Hepatocyte (in vitro differentiated cells): ENCODE results near the gene TMEM256. TPM values are rescaled to one million over a fixed set of nuclear protein-coding genes. Genes with fewer than 3 reads are reported as not detected.

ENCODE experiments used
- DNase-seq: peaks from one replicate; pipeline ENCODE4 v3.0.0-alpha.2; 2016; ENCODE audit warnings: low spot score
- H2AFZ ChIP-seq: fragments of 200-600 bp; sonication (generic); 2 replicates; pipeline ENCODE4 v1.6.0; 2016; ENCODE audit warnings: antibody characterized with exemption, mild to moderate bottlenecking
- H3K27ac ChIP-seq: fragments of 200-600 bp; sonication (generic); 2 replicates; pipeline ENCODE4 v1.5.1; 2016; ENCODE audit warnings: mild to moderate bottlenecking
- H3K27me3 ChIP-seq: fragments of 200-600 bp; sonication (generic); 2 replicates; pipeline ENCODE4 v1.6.1; 2016
- H3K36me3 ChIP-seq: fragments of 200-600 bp; sonication (generic); replicated peaks from 2 replicates; pipeline ENCODE4 v1.5.1; 2016; ENCODE audit warnings: low read depth; ENCODE audit not compliant: insufficient read depth
- H3K4me1 ChIP-seq: fragments of 200-600 bp; sonication (generic); 2 replicates; pipeline ENCODE4 v1.5.1; 2016; ENCODE audit warnings: mild to moderate bottlenecking, moderate library complexity; ENCODE audit not compliant: insufficient read depth
- H3K4me2 ChIP-seq: fragments of 200-600 bp; sonication (generic); 2 replicates; pipeline ENCODE4 v1.6.0; 2016
- H3K4me3 ChIP-seq: fragments of 200-600 bp; sonication (generic); 2 replicates; pipeline ENCODE4 v1.5.1; 2016; ENCODE audit warnings: mild to moderate bottlenecking
- H3K79me2 ChIP-seq: fragments of 200-600 bp; sonication (generic); 2 replicates; pipeline ENCODE4 v1.6.0; 2017; ENCODE audit warnings: mild to moderate bottlenecking
- H3K9me2 ChIP-seq: fragments of 200-600 bp; sonication (generic); replicated peaks from 2 replicates; pipeline ENCODE4 v1.6.0; 2017; ENCODE audit warnings: mild to moderate bottlenecking; ENCODE audit not compliant: insufficient read depth
- H3K9me3 ChIP-seq: fragments of 200-600 bp; sonication (generic); 2 replicates; pipeline ENCODE4 v1.5.1; 2016; ENCODE audit warnings: low read depth, mild to moderate bottlenecking
- H4K20me1 ChIP-seq: fragments of 200-600 bp; sonication (generic); 2 replicates; pipeline ENCODE4 v1.6.0; 2016; ENCODE audit warnings: mild to moderate bottlenecking; ENCODE audit not compliant: insufficient read depth, poor library complexity, severe bottlenecking
- EZH2 ChIP-seq: fragments of 200-600 bp; sonication (generic); IDR thresholded peaks from 2 replicates; pipeline ENCODE4 v1.6.1; 2016; ENCODE audit warnings: antibody characterized with exemption, mild to moderate bottlenecking, borderline replicate concordance
- EZH2phosphoT487 ChIP-seq: fragments of 200-600 bp; sonication (generic); IDR thresholded peaks from one replicate; pipeline ENCODE4 v1.6.1; 2018; ENCODE audit warnings: antibody characterized with exemption, mild to moderate bottlenecking, low read depth, moderate library complexity; ENCODE audit not compliant: unreplicated experiment, severe bottlenecking
- WGBS: methylation state at CpG from one replicate; pipeline ENCODE4 v1.1.6; 2016; ENCODE audit warnings: low lambda C conversion rate; ENCODE audit errors: missing lambda C conversion rate; 5-methylcytosine and 5-hydroxymethylcytosine counted together
- polyA plus RNA-seq: library from polyadenylated mRNA; unstranded; fragments of >200 nt; fragmentation: Nextera tagmentation; extraction: Ambion mirVana; gene quantifications from 2 replicates; pipeline ENCODE4 v1.2.1, GENCODE V29; 2016
- total RNA-seq: library from RNA; depleted of rRNA; stranded (reverse); fragments of >200 nt; gene quantifications from 2 replicates; pipeline ENCODE4 v1.2.3, GENCODE V29; 2014
- TF ChIP-seq, protein P1 (sequence below): fragments of 200-600 bp; sonication (generic); IDR thresholded peaks from 2 replicates; pipeline ENCODE4 v1.5.1; 2016; ENCODE audit warnings: antibody characterized with exemption, mild to moderate bottlenecking; ENCODE audit not compliant: poor library complexity

TMEM256 gene
- total and polyA plus RNA-seq, 2 experiments from 2014 or later, result 105 to 118 TPM

DNA sequence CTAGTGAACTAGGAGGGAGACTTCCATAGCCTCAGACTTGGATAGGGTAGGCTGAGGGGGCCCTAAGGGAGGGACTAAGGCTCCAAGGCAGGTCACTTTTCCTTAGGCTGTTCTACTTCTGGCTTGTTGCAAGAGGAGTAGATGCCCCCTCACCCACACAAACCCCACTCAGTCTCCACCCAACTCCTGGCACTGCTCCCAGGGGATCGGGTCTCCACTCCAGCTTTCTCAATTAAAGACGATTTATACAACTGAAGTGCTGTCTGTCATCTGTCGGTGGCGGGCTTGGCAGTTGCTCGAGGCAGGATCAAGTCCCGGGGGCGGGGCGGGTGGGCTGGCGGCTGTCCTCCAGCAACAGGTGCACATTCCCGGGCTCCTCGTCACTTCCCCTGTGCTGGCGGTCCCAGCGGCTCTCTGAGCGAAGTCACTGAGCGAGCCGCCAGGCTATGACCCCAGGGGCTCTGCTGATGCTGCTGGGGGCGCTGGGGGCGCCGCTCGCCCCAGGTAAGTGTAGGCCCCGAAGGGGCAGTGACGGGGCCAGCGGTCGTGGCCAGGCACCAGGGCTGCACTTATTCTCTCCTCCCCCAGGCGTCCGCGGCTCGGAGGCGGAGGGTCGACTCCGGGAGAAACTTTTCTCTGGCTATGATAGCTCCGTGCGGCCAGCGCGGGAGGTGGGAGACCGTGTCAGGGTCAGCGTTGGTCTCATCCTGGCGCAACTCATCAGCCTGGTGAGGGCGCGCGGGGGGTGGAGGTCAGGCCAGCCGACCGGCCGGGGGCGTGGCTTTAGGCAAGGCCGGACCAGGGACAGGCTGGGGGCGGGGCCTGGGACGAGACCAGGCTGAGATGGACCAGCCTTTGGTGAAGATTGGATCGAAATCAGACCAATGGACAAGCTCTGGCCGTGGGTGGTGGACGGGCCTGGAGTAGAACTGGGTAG lies 41.1 kb upstream of the TMEM256 start, which contains the start of gene CHRNB1:
TSS of gene CHRNB1 (plus strand) at position 380 of the 937 bp plus-strand sequence. CDS start at position 447, 67 bp downstream.
- WGBS, result 8% methylated on average over 41 of the region's 51 CpGs
- peak within 1 kb of the TSS; percentile 55 for H3K4me3 ChIP-seq
- H3K27ac ChIP-seq, result peak within 1 kb of the TSS; percentile 80
- TF ChIP-seq EZH2, result peak; percentile 34
- TF ChIP-seq EZH2phosphoT487, result no peak
- DNase-seq, result peak; percentile 85
- H2AFZ ChIP-seq, result peak within 1 kb of the TSS; percentile 93
- peaks cover 16% of the 10 kb centered on the region for H3K4me1 ChIP-seq
- H3K79me2 ChIP-seq, result no peaks in the 10 kb centered on the region
- H3K4me2 ChIP-seq, result peak within 1 kb of the TSS; percentile 95
- no peaks in the 10 kb centered on the region for H3K9me2 ChIP-seq
- no peaks in the 10 kb centered on the region for H4K20me1 ChIP-seq
- H3K27me3 ChIP-seq, result peaks cover 11% of the 10 kb centered on the region
- no peaks in the 10 kb centered on the region for H3K9me3 ChIP-seq
- H3K36me3 ChIP-seq, result no peaks in the 10 kb centered on the region

DNA sequence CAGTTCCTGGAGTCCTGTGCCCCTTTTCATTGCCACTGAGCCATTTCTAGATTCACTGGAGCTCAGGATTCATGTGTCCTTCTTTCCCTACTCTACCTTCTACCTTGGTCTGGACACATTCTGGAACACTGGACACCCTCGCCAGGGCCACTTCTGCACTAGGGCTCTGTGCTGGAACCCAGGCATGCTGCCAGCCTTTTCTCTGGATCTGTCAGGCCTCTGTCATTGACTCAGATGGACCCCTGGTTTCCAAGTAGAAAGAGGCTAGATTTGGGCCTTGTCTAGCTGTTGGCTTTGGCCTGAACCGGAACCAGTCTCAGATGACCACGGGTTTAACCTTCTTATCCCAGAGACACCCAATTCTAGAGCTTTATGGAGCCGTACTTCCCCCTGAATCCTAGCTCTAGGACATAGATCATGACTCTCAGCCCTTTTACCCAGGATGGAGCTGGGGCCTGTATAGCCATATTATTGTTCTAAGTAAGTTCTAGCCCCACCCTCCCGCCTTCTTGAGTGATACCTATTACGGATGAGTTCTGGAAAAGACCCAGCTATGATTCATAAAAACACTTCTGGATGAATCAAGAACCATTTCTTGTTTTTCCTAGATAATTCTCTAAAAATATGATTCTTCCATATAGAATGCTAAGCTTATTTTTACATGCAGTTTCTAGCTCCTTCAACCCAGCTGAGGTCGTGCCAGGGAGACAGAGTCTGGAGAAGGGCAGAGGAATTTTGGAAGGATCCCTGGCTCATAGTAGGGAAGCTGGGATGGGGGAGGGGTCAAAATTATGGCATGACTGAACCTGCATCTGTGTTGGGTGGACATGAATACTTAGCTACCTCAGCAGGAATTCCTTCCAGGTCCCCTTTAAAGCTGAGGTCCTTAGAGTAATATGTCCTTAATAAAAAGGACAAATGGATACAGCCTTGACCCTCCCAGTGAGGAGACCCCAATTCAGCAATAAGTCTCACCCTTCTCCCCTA lies 39.9 kb upstream of the TMEM256 start:
- Histone ChIP-seq H2AFZ (no peak overlapping the region), H3K4me2 (no peak overlapping the region), H3K4me3 (no peak overlapping the region), H3K9me3 (no peaks in the 10 kb centered on the region), H4K20me1 (no peaks in the 10 kb centered on the region), H3K9me2 (no peaks in the 10 kb centered on the region), H3K36me3 (no peaks in the 10 kb centered on the region), H3K27me3 (peaks cover 23% of the 10 kb centered on the region), H3K4me1 (peaks cover 28% of the 10 kb centered on the region), H3K27ac (no peak overlapping the region), H3K79me2 (no peaks in the 10 kb centered on the region)
- WGBS, result 79% methylated on average over 7 of the region's 7 CpGs
- no peak for DNase-seq
- TF ChIP-seq EZH2phosphoT487, result no peak
- no peak for TF ChIP-seq EZH2
- TF ChIP-seq, protein P1, sequence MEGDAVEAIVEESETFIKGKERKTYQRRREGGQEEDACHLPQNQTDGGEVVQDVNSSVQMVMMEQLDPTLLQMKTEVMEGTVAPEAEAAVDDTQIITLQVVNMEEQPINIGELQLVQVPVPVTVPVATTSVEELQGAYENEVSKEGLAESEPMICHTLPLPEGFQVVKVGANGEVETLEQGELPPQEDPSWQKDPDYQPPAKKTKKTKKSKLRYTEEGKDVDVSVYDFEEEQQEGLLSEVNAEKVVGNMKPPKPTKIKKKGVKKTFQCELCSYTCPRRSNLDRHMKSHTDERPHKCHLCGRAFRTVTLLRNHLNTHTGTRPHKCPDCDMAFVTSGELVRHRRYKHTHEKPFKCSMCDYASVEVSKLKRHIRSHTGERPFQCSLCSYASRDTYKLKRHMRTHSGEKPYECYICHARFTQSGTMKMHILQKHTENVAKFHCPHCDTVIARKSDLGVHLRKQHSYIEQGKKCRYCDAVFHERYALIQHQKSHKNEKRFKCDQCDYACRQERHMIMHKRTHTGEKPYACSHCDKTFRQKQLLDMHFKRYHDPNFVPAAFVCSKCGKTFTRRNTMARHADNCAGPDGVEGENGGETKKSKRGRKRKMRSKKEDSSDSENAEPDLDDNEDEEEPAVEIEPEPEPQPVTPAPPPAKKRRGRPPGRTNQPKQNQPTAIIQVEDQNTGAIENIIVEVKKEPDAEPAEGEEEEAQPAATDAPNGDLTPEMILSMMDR, result no peak

DNA sequence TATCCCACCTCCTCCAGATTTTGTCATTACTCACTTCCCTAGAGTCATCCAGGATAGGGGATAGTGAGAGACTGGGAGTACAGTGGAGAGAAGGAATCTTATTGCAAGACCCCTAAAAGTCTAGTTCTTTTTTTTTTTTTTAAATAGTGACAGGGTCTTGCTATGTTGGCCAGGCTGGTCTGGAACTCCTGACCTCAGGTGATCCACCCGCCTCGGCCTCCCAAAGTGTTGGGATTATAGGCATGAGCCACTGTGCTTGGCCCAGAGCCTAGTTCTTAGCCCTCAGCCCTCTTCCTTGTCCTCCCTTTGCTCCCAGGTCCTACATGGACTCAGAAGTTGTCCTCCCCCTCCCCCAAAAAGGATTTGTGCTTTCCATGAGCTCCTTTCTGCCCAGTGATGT lies 38.2 kb upstream of the TMEM256 start:
- Histone ChIP-seq H3K4me3 (no peak overlapping the region), H3K4me2 (no peak overlapping the region), H3K79me2 (no peaks in the 10 kb centered on the region), H3K9me2 (no peaks in the 10 kb centered on the region), H3K27me3 (peaks cover 29% of the 10 kb centered on the region), H3K4me1 (peaks cover 43% of the 10 kb centered on the region), H3K9me3 (no peaks in the 10 kb centered on the region), H2AFZ (no peak overlapping the region), H3K27ac (no peak overlapping the region), H4K20me1 (no peaks in the 10 kb centered on the region), H3K36me3 (no peaks in the 10 kb centered on the region)
- WGBS, result 92% methylated on average over 2 of the region's 2 CpGs
- TF ChIP-seq EZH2 (no peak), EZH2phosphoT487 (no peak)
- TF ChIP-seq, protein P1, result no peak
- DNase-seq, result no peak
